ENCODE data around the gene BNIP1. TPM values are rescaled to one million over a fixed set of nuclear protein-coding genes. Genes with fewer than 3 reads are reported as not detected.

The BNIP1 gene
- total RNA-seq, 1 donor from 2014 or later, result 6.1 TPM

DNA sequence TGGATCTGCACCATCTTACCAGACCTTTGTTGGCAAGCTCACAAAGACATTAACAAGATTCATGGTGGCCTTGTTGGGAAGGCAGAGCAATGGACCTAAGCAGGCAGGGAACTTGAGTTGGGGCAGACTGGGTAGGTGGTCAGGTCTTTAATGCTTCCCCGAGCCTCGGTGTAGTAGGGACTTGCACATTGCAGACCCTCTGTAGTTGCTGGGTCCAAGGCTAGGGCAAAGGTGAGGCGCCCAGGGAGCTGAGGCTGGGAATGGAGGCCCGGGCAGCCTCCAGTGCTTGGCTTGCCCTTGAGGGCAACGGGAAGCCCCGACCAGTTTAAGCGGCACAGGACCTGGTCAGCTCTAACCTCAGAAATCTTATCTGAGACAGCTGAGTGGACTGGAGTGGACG is 66.5 kb downstream of the BNIP1 start:
- H3K27me3 Mint-ChIP-seq, result peaks cover 49% of the 10 kb centered on the region
- TF ChIP-seq, protein P1, sequence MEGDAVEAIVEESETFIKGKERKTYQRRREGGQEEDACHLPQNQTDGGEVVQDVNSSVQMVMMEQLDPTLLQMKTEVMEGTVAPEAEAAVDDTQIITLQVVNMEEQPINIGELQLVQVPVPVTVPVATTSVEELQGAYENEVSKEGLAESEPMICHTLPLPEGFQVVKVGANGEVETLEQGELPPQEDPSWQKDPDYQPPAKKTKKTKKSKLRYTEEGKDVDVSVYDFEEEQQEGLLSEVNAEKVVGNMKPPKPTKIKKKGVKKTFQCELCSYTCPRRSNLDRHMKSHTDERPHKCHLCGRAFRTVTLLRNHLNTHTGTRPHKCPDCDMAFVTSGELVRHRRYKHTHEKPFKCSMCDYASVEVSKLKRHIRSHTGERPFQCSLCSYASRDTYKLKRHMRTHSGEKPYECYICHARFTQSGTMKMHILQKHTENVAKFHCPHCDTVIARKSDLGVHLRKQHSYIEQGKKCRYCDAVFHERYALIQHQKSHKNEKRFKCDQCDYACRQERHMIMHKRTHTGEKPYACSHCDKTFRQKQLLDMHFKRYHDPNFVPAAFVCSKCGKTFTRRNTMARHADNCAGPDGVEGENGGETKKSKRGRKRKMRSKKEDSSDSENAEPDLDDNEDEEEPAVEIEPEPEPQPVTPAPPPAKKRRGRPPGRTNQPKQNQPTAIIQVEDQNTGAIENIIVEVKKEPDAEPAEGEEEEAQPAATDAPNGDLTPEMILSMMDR (IDR thresholded peaks at IDR 0.05; ENCODE audit: unreplicated experiment), result no peak
- DNase-seq (ENCODE audit: low spot score, unreplicated experiment), result no peak
- H3K4me3 Mint-ChIP-seq (ENCODE audit: low read depth), result no peak overlapping the region
- H3K9me3 Mint-ChIP-seq (ENCODE audit: low read depth), result peaks cover 7% of the 10 kb centered on the region
- no peaks in the 10 kb centered on the region for H3K4me1 Mint-ChIP-seq (ENCODE audit: low read depth)
- H3K27ac Mint-ChIP-seq, result no peak overlapping the region
- no peaks in the 10 kb centered on the region for H3K36me3 Mint-ChIP-seq (ENCODE audit: insufficient read depth)

DNA sequence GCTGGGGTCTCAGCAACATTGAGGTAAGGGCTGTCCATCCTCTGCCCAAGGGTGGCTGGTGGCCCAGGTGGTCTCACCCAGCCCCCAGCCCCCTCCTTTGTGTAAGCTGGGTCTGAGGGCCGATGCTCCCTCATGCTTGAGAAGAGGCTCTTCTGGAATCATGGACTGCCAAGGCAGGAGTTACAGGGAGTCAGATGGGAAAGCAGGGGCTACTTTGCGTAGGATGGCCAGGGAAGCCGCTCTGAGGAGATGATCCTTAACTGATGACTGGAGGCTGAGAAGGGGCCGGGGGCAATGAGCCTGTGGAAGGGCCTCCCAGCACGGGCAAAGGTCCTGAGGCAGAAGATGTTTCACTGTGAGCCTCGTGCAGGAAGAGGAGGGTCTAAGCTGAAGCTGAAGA is 67.0 kb downstream of the BNIP1 start:
- H3K27ac Mint-ChIP-seq, result no peak overlapping the region
- no peak for DNase-seq (ENCODE audit: low spot score, unreplicated experiment)
- peaks cover 7% of the 10 kb centered on the region for H3K9me3 Mint-ChIP-seq (ENCODE audit: low read depth)
- H3K4me1 Mint-ChIP-seq (ENCODE audit: low read depth), result no peaks in the 10 kb centered on the region
- H3K27me3 Mint-ChIP-seq, result peaks cover 52% of the 10 kb centered on the region
- no peak overlapping the region for H3K4me3 Mint-ChIP-seq (ENCODE audit: low read depth)
- TF ChIP-seq, protein P1 (IDR thresholded peaks at IDR 0.05; ENCODE audit: unreplicated experiment), result no peak
- no peaks in the 10 kb centered on the region for H3K36me3 Mint-ChIP-seq (ENCODE audit: insufficient read depth)

DNA sequence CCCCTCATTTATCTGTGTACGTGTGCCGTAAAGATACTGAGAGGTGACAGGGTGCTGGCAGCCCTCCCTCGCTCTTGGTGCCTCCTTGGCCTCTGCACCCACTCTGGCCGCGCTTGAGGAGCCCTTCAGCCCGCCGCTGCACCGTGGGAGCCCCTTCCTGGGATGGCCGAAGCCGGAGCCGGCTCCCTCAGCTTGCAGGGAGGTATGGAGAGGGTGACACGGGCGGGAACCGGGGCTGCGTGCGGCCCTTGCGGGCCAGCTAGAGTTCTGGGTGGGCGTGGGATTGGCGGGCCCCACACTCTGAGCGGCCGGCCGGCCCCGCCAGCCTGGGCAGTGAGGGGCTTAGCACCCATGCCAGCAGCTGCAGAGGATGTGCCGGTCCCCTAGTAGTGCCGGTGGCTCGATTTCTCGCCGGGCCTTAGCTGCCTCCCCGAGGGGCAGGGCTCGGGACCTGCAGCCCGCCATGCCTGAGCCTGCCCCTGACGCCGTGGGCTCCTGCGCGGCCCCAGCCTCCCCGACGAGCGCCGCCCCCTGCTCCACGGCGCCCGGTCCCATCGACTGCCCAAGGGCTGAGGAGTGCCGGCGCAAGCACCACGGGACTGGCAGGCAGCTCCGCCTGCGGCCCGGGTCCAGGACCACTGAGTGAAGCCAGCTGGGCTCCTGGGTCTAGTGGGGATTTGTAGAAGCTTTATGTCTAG is 69.1 kb downstream of the BNIP1 start:
- Mint-ChIP-seq H3K27me3 (peaks cover 52% of the 10 kb centered on the region), H3K27ac (no peak overlapping the region)
- TF ChIP-seq, protein P1 (IDR thresholded peaks at IDR 0.05; ENCODE audit: unreplicated experiment), result no peak

More for the DNA sequence above, 69.1 kb downstream of the BNIP1 start:
- peaks cover 7% of the 10 kb centered on the region for H3K9me3 Mint-ChIP-seq (ENCODE audit: low read depth)
- no peak overlapping the region for H3K4me3 Mint-ChIP-seq (ENCODE audit: low read depth)
- no peaks in the 10 kb centered on the region for H3K4me1 Mint-ChIP-seq (ENCODE audit: low read depth)
- DNase-seq (ENCODE audit: low spot score, unreplicated experiment), result no peak
- no peaks in the 10 kb centered on the region for H3K36me3 Mint-ChIP-seq (ENCODE audit: insufficient read depth)

Other genes starting within 250 kb of the BNIP1 start
- gene RPL26L1, start 185.1 kb upstream of the BNIP1 start, total RNA-seq, result 36.1 and 38.4 TPM in 2 replicates
- 137 and 142 TPM in 2 replicates for gene ATP6V0E1, start 160.8 kb upstream of the BNIP1 start, total RNA-seq
- gene CREBRF, start 88.2 kb upstream of the BNIP1 start, total RNA-seq, result 17.4 and 17.8 TPM in 2 replicates
- gene NKX2-5, start 90.7 kb downstream of the BNIP1 start, total RNA-seq, result 0.34 and 0.58 TPM in 2 replicates
- 12.2 and 20.2 TPM in 2 replicates for gene STC2, start 183.9 kb downstream of the BNIP1 start, total RNA-seq

All from progenitor cell of endocrine pancreas (in vitro differentiated cells).